NCI-H1417 treated with DMSO at 0.1 percent for 48 hours (cell line): ENCODE data around the gene HOXA10.

Source experiments
- DNase-seq: peaks from one replicate; lab custom pipeline; 2025; lab: John Stamatoyannopoulos, UW

HOXA10 gene

GRCh38 chr7:27173956-27174873 lies at the start of gene HOXA10:
Gene HOXA10, minus strand, starts transcription at chr7:27174320. Its CDS starts 14 bp downstream, at chr7:27174306.
- DNase-seq: no peak

GRCh38 chr7:27221201-27221797 lies 47.2 kb upstream of the HOXA10 start:
- no peak for DNase-seq

- no peak for DNase-seq
These were observed 46.4 kb upstream of the HOXA10 start for GRCh38 chr7:27220440-27220955.

GRCh38 chr7:27219821-27220220 lies 45.7 kb upstream of the HOXA10 start:
- DNase-seq: no peak

GRCh38 chr7:27217951-27218350 lies 43.8 kb upstream of the HOXA10 start:
- DNase-seq: no peak

- DNase-seq: no peak
These were observed 41.2 kb upstream of the HOXA10 start for GRCh38 chr7:27215356-27215755.

GRCh38 chr7:27214239-27214950 lies 40.3 kb upstream of the HOXA10 start:
- no peak for DNase-seq

GRCh38 chr7:27213433-27214238 lies 39.5 kb upstream of the HOXA10 start:
- DNase-seq: no peak

- peak; percentile 84 for DNase-seq
These were observed 38.6 kb upstream of the HOXA10 start for GRCh38 chr7:27212497-27213432.

- no peak for DNase-seq
These were observed 37.7 kb upstream of the HOXA10 start for GRCh38 chr7:27211764-27212204.

GRCh38 chr7:27211084-27211446 lies 36.9 kb upstream of the HOXA10 start:
- DNase-seq: no peak

GRCh38 chr7:27210441-27211083 lies 36.4 kb upstream of the HOXA10 start:
- no peak for DNase-seq

GRCh38 chr7:27209933-27210440 lies 35.9 kb upstream of the HOXA10 start:
- no peak for DNase-seq

GRCh38 chr7:27208998-27209397 lies 34.9 kb upstream of the HOXA10 start:
- DNase-seq: no peak

GRCh38 chr7:27207348-27207985 lies 33.3 kb upstream of the HOXA10 start:
- no peak for DNase-seq

GRCh38 chr7:27205325-27206280 lies 31.5 kb upstream of the HOXA10 start:
- DNase-seq: no peak

- no peak for DNase-seq
These were observed 30.8 kb upstream of the HOXA10 start for GRCh38 chr7:27204851-27205322.
